C4-2B (cell line): ENCODE results near the gene HTD2.

Source experiments
- CTCF ChIP-seq: fragments of 450-650 bp; conservative IDR thresholded peaks from 2 replicates; pipeline ENCODE4 v1.5.1; 2017; ENCODE audit warnings: mild to moderate bottlenecking
- ZFX ChIP-seq: fragments of 450-650 bp; IDR thresholded peaks from 2 replicates; pipeline ENCODE4 v1.6.1; 2017

GRCh38 chr3:58299075-58299474 lies 7.2 kb upstream of the HTD2 start:
- TF ChIP-seq CTCF (no peak), ZFX (no peak)
